SK-N-SH (cell line): ENCODE results near the gene HOMER2. TPM values are rescaled to one million over a fixed set of nuclear protein-coding genes. Genes with fewer than 3 reads are reported as not detected.

Experiments
- CTCF ChIA-PET: fragments of 300-600, 350-600 bp; formaldehyde crosslinking; extraction: SDS; loops from one replicate; lab custom pipeline; 2021; lab: Yijun Ruan, JAX
- POLR2A ChIA-PET: fragments of 350-600 bp; sonication (Branson Sonifier 250); formaldehyde crosslinking; extraction: SDS; loops from one replicate; lab custom pipeline; 2020; ENCODE audit warnings: antibody characterized with exemption, inconsistent platforms; lab: Yijun Ruan, JAX
- DNase-seq: peaks from one replicate; pipeline ENCODE4 v3.0.0; 2012
- H2AFZ ChIP-seq: fragments of 200-600 bp; sonication (generic); 2 replicates; pipeline ENCODE4 v1.8.1; 2016; ENCODE audit warnings: antibody characterized with exemption, mild to moderate bottlenecking, low read depth
- H3F3A ChIP-seq: fragments of 200-600 bp; sonication (generic); replicated peaks from 2 replicates; pipeline ENCODE3; 2016; ENCODE audit warnings: antibody characterized with exemption, mild to moderate bottlenecking; ENCODE audit not compliant: insufficient read depth
- H3K27ac ChIP-seq, 2 experiments: fragments of 200-500 bp in 1 of 2; fragments of 200-600 bp in 1 of 2; sonication (Bioruptor generic) in 1 of 2; sonication (generic), shearing (Covaris generic) in 1 of 2; 2 replicates each; pipeline versions ENCODE4 v1.5.1 to v1.6.1; 2014 to 2016; ENCODE audit warnings: low read depth in 2 of 2, inconsistent platforms in 1 of 2, low read length in 1 of 2, mild to moderate bottlenecking in 1 of 2, mixed read lengths in 1 of 2
- H3K27me3 ChIP-seq: fragments of 200-600 bp; sonication (generic), shearing (Covaris generic); 2 replicates; pipeline ENCODE4 v1.6.1; 2016; ENCODE audit warnings: mixed run types; ENCODE audit not compliant: insufficient read depth
- H3K36me3 ChIP-seq, 2 experiments: fragments of 200-500 bp in 1 of 2; fragments of 200-600 bp in 1 of 2; sonication (Bioruptor generic) in 1 of 2; sonication (generic) in 1 of 2; replicated peaks in 1 of 2; 2 replicates each; pipeline versions ENCODE3 to v1.5.1; 2014 to 2016; ENCODE audit warnings: low read length in 1 of 2, mild to moderate bottlenecking in 1 of 2; ENCODE audit not compliant: insufficient read depth in 2 of 2, control insufficient read depth in 1 of 2
- H3K4me1 ChIP-seq, 2 experiments: fragments of 200-500 bp in 1 of 2; fragments of 200-600 bp in 1 of 2; sonication (Bioruptor generic) in 1 of 2; sonication (generic), shearing (Covaris generic) in 1 of 2; 2 replicates each; pipeline versions ENCODE4 v1.5.1 to v1.6.1; 2014 to 2016; ENCODE audit warnings: low read depth in 1 of 2, low read length in 1 of 2, mixed run types in 1 of 2; ENCODE audit not compliant: insufficient read depth in 2 of 2, control insufficient read depth in 1 of 2
- H3K4me2 ChIP-seq: fragments of 200-600 bp; sonication (generic), shearing (Covaris generic); 2 replicates; pipeline ENCODE4 v1.6.1; 2017; ENCODE audit warnings: mixed run types
- H3K4me3 ChIP-seq, 2 experiments: fragments of 200-500 bp in 1 of 2; fragments of 200-600 bp in 1 of 2; sonication (Bioruptor generic) in 1 of 2; sonication (generic), shearing (Covaris generic) in 1 of 2; 2 replicates each; pipeline versions ENCODE4 v1.5.1 to v1.8.1; 2014 to 2016; ENCODE audit warnings: low read depth in 2 of 2, inconsistent platforms in 1 of 2, low read length in 1 of 2, mild to moderate bottlenecking in 1 of 2, mixed read lengths in 1 of 2, moderate library complexity in 1 of 2
- H3K79me2 ChIP-seq: fragments of 200-600 bp; sonication (generic); 2 replicates; pipeline ENCODE4 v1.8.1; 2017; ENCODE audit warnings: mild to moderate bottlenecking; ENCODE audit not compliant: insufficient read depth
- H3K9ac ChIP-seq: fragments of 200-600 bp; sonication (generic); 2 replicates; pipeline ENCODE4 v1.6.1; 2017; ENCODE audit warnings: mixed run types
- H3K9me2 ChIP-seq: fragments of 200-600 bp; sonication (generic); 2 replicates; pipeline ENCODE4 v1.6.1; 2017; ENCODE audit warnings: mixed run types
- H3K9me3 ChIP-seq: fragments of 200-600 bp; sonication (generic); 2 replicates; pipeline ENCODE4 v1.6.1; 2017; ENCODE audit warnings: mixed run types, mild to moderate bottlenecking, moderate library complexity
- H4K20me1 ChIP-seq: fragments of 200-600 bp; sonication (generic); 2 replicates; pipeline ENCODE4 v1.6.1; 2017; ENCODE audit warnings: mild to moderate bottlenecking, mixed run types; ENCODE audit not compliant: insufficient read depth
- CHD2 ChIP-seq: fragments of 150-350 bp; IDR thresholded peaks from 2 replicates; pipeline ENCODE4 v1.6.1; 2018; ENCODE audit warnings: low read length; ENCODE audit not compliant: partially characterized antibody
- EP300 ChIP-seq, 2 experiments: IDR thresholded peaks; 2 replicates each; pipeline versions ENCODE4 v1.4.0 to v1.6.1; 2012; ENCODE audit warnings: borderline replicate concordance in 1 of 2, low read depth in 1 of 2, low read length in 1 of 2
- FOSL2 ChIP-seq: IDR thresholded peaks from 2 replicates; pipeline ENCODE4 v1.4.0; 2012; ENCODE audit warnings: low read depth, mild to moderate bottlenecking, moderate library complexity, borderline replicate concordance
- MEF2A ChIP-seq: IDR thresholded peaks from 2 replicates; pipeline ENCODE4 v1.4.0; 2012; ENCODE audit warnings: low read depth, borderline replicate concordance
- POLR2AphosphoS5 ChIP-seq: IDR thresholded peaks from 2 replicates; pipeline ENCODE4 v1.6.1; 2012; ENCODE audit warnings: low read depth, low read length
- RAD21 ChIP-seq: IDR thresholded peaks from 2 replicates; pipeline ENCODE4 v1.6.1; 2012; ENCODE audit warnings: mild to moderate bottlenecking, low read length
- TEAD4 ChIP-seq: IDR thresholded peaks from 2 replicates; pipeline ENCODE4 v1.4.0; 2012; ENCODE audit warnings: mild to moderate bottlenecking, borderline replicate concordance; ENCODE audit not compliant: insufficient read depth
- YY1 ChIP-seq: IDR thresholded peaks from 2 replicates; pipeline ENCODE4 v1.4.0; 2012; ENCODE audit warnings: low read depth, mild to moderate bottlenecking
- WGBS: methylation state at CpG from one replicate; pipeline ENCODE4 v1.1.6; 2017; ENCODE audit warnings: low lambda C conversion rate; 5-methylcytosine and 5-hydroxymethylcytosine counted together
- polyA plus RNA-seq, 3 experiments: library from polyadenylated mRNA; depleted of rRNA; stranded (reverse); fragments of >200 nt; gene quantifications; 2 replicates each; pipeline ENCODE4 v1.2.3, GENCODE V29; 2012
- TF ChIP-seq, protein P1 (sequence below): IDR thresholded peaks from 2 replicates; pipeline ENCODE4 v1.4.0; 2012; ENCODE audit warnings: low read depth, borderline replicate concordance
- TF ChIP-seq, protein P2 (sequence below): IDR thresholded peaks from 2 replicates; pipeline ENCODE4 v1.6.1; 2012; ENCODE audit warnings: mild to moderate bottlenecking, low read depth, low read length, moderate library complexity
- TF ChIP-seq, protein P3 (sequence below): fragments of 150-350 bp; IDR thresholded peaks from 2 replicates; pipeline ENCODE4 v1.6.1; 2017; ENCODE audit warnings: antibody characterized with exemption, low read length, low read depth, borderline replicate concordance
- TF ChIP-seq, protein P4 (sequence below): fragments of 150-350 bp; IDR thresholded peaks from 2 replicates; pipeline ENCODE4 v1.6.1; 2016; ENCODE audit warnings: mild to moderate bottlenecking, low read depth, low read length

The HOMER2 gene
- polyA plus RNA-seq, 1 of the 3 experiments (the other 2 are of a cell fraction) = 7.3 TPM

DNA sequence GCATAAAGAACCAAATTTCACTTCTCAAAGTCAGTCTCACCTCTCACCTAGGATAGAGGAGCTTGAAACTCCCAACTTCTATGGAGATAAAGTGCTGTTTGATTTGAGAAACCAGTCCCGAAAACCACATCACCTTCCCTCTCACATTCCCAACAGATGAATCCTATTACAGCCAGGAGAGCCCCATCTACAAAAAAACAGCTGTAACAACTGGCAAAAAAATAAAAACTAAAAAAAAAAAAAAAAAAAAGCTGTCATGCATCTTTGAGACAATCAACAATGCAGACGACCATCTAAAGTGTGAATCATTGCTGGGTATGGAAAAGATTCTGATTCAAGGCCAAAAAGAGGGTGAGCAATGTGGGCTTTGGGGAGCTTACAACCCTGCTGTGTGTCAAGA is 23.8 kb downstream of the HOMER2 start:
- WGBS = 52% methylated on average over 2 of the region's 2 CpGs
- Histone ChIP-seq H3K9me3 (no peaks in the 10 kb centered on the region), H2AFZ (no peak overlapping the region), H3K9ac (no peak overlapping the region), H3K9me2 (no peaks in the 10 kb centered on the region), H3K4me3 (no peak overlapping the region), H3K27me3 (no peaks in the 10 kb centered on the region), H3K27ac (no peak overlapping the region), H4K20me1 (no peaks in the 10 kb centered on the region), H3K79me2 (no peaks in the 10 kb centered on the region), H3K4me2 (no peak overlapping the region), H3K4me1 (no peaks in the 10 kb centered on the region), H3K36me3 (no peaks in the 10 kb centered on the region), H3F3A (no peaks in the 10 kb centered on the region)
- no peak for TF ChIP-seq EP300 (IDR thresholded peaks at IDR 0.05; ENCODE audit: borderline replicate concordance in 1 of 2, low read depth in 1 of 2, low read length in 1 of 2)
- no peak for TF ChIP-seq TEAD4
- TF ChIP-seq YY1 = no peak
- TF ChIP-seq, protein P1, sequence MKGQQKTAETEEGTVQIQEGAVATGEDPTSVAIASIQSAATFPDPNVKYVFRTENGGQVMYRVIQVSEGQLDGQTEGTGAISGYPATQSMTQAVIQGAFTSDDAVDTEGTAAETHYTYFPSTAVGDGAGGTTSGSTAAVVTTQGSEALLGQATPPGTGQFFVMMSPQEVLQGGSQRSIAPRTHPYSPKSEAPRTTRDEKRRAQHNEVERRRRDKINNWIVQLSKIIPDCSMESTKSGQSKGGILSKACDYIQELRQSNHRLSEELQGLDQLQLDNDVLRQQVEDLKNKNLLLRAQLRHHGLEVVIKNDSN = no peak
- no peak for TF ChIP-seq FOSL2
- TF ChIP-seq, protein P2, sequence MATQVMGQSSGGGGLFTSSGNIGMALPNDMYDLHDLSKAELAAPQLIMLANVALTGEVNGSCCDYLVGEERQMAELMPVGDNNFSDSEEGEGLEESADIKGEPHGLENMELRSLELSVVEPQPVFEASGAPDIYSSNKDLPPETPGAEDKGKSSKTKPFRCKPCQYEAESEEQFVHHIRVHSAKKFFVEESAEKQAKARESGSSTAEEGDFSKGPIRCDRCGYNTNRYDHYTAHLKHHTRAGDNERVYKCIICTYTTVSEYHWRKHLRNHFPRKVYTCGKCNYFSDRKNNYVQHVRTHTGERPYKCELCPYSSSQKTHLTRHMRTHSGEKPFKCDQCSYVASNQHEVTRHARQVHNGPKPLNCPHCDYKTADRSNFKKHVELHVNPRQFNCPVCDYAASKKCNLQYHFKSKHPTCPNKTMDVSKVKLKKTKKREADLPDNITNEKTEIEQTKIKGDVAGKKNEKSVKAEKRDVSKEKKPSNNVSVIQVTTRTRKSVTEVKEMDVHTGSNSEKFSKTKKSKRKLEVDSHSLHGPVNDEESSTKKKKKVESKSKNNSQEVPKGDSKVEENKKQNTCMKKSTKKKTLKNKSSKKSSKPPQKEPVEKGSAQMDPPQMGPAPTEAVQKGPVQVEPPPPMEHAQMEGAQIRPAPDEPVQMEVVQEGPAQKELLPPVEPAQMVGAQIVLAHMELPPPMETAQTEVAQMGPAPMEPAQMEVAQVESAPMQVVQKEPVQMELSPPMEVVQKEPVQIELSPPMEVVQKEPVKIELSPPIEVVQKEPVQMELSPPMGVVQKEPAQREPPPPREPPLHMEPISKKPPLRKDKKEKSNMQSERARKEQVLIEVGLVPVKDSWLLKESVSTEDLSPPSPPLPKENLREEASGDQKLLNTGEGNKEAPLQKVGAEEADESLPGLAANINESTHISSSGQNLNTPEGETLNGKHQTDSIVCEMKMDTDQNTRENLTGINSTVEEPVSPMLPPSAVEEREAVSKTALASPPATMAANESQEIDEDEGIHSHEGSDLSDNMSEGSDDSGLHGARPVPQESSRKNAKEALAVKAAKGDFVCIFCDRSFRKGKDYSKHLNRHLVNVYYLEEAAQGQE = no peak
- TF ChIP-seq MEF2A = no peak
- TF ChIP-seq, protein P3, sequence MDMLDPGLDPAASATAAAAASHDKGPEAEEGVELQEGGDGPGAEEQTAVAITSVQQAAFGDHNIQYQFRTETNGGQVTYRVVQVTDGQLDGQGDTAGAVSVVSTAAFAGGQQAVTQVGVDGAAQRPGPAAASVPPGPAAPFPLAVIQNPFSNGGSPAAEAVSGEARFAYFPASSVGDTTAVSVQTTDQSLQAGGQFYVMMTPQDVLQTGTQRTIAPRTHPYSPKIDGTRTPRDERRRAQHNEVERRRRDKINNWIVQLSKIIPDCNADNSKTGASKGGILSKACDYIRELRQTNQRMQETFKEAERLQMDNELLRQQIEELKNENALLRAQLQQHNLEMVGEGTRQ = no peak
- TF ChIP-seq, protein P4, sequence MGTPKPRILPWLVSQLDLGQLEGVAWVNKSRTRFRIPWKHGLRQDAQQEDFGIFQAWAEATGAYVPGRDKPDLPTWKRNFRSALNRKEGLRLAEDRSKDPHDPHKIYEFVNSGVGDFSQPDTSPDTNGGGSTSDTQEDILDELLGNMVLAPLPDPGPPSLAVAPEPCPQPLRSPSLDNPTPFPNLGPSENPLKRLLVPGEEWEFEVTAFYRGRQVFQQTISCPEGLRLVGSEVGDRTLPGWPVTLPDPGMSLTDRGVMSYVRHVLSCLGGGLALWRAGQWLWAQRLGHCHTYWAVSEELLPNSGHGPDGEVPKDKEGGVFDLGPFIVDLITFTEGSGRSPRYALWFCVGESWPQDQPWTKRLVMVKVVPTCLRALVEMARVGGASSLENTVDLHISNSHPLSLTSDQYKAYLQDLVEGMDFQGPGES = no peak
- TF ChIP-seq RAD21 = no peak
- no peak for TF ChIP-seq CHD2
- TF ChIP-seq POLR2AphosphoS5 = no peak
- POLR2A ChIA-PET = no interaction called here
- CTCF ChIA-PET = interaction anchor here (0.7 kb wide), 1 partner anchor 12 kb away, joined by 4 read pairs; no protein-coding TSS in a partner anchor
- DNase-seq = no peak
